Left lung (tissue), 10 donors: Measurements from ENCODE around the gene BPIFB6. TPM values are rescaled to one million over a fixed set of nuclear protein-coding genes. Genes with fewer than 3 reads are reported as not detected.

ENCODE experiments used
- ATAC-seq: fragments of 200-7000 bp; cut with Tn5 transposase; one replicate; pipeline ENCODE4 v1.9.1; 2020; ENCODE audit warnings: moderate library complexity
- DNase-seq, 4 donors: peaks; one replicate each; pipeline ENCODE4 v3.0.0-alpha.2; 2013 to 2020
- H3K27ac ChIP-seq, 2 donors: fragments of 200-600 bp; sonication (generic) in 1 of 2; one replicate each; pipeline versions ENCODE4 v1.5.0 to v1.8.0; 2020 to 2021
- H3K27me3 ChIP-seq, 2 donors: fragments of 200-600 bp; sonication (generic) in 1 of 2; one replicate each; pipeline versions ENCODE4 v1.5.0 to v1.8.0; 2020 to 2021
- H3K36me3 ChIP-seq, 2 donors: fragments of 200-600 bp; sonication (generic) in 1 of 2; one replicate each; pipeline versions ENCODE4 v1.5.0 to v1.8.0; 2020 to 2021
- H3K4me1 ChIP-seq, 2 donors: fragments of 200-600 bp; one replicate each; pipeline ENCODE4 v1.8.0; 2021
- H3K4me3 ChIP-seq, 2 donors: fragments of 200-600 bp; sonication (generic) in 1 of 2; one replicate each; pipeline versions ENCODE4 v1.5.0 to v1.8.0; 2020 to 2021; ENCODE audit warnings: mild to moderate bottlenecking in 1 of 2
- H3K9me3 ChIP-seq, 2 donors: fragments of 200-600 bp; sonication (generic) in 1 of 2; one replicate each; pipeline versions ENCODE4 v1.5.0 to v1.8.0; 2020 to 2021
- CTCF ChIP-seq, 2 donors: fragments of 200-600 bp; sonication (generic) in 1 of 2; IDR thresholded peaks; one replicate each; pipeline versions ENCODE4 v1.5.0 to v1.8.0; 2021; ENCODE audit warnings: antibody characterized with exemption in 2 of 2
- intact Hi-C, 2 donors: fragments of 100-400 bp; cut with DNase I; formaldehyde crosslinking; loops; one replicate each; pipeline versions ENCODE4 v1.11.2 to v1.14.2; 2022
- polyA plus RNA-seq, 6 donors: library from polyadenylated mRNA; unstranded; fragments of 120-200 nt; gene quantifications; one replicate each; pipeline ENCODE4 v1.2.1, GENCODE V29; 2013; ENCODE audit not compliant: insufficient read length in 6 of 6
- total RNA-seq, 2 donors: library from RNA; stranded (reverse); fragmentation: NEBNext Ultra II Directional; extraction: Animal tissue kit (Norgen Biotek cat#: 25700); gene quantifications; one replicate each; pipeline ENCODE4 v1.2.1, GENCODE V29; 2021
- donor health status: DM: no; HTN: yes; CAD: no.
- donor health status: DM: no; HTN: no; CAD: no.

The BPIFB6 gene
- total and polyA plus RNA-seq, 8 donors: not detected

DNA sequence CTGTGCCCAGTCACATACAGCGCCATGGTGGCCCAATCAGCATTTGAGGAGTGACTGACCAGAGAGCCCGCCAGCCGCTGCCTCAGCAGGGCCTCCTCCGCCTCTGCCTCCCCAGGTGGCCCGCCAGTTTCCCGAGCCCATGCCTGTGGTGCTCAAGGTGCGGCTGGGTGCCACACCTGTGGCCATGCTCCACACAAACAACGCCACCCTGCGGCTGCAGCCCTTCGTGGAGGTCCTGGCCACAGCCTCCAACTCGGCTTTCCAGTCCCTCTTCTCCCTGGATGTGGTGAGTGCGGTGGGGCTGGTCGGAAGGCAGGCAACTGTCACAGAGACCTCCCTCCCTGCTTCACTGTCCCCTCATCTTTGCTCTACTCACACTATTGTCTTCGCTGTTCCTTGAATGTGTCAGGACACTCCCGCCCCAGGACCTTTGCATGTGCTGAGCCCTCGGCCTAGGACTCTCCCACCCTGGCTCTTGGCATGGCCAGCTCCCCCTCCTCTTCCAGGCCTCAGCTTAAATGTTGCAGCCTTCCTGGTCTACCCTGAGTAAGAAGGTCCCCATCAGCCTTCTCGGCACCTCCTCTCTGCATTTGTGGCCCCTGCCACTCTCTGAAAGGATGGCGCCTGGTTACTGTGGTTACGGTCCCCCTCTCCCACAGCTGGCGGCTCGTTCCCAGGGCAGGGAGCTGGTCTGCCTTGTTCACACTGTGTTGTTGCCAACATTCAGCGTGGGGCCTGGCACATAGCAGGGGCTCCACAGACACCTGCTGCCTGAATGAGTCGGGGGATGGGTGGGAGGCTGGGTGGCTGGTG, 11.8 kb upstream of the BPIFB6 start:
- no peak for TF ChIP-seq CTCF (IDR thresholded peaks at IDR 0.05)
- intact Hi-C loops: no loop called here
- no peaks in the 10 kb centered on the region for H3K9me3 ChIP-seq
- H3K27me3 ChIP-seq: peaks cover 0 to 18% of the 10 kb centered on the region in 2 donors
- no peaks in the 10 kb centered on the region for H3K4me1 ChIP-seq
- H3K36me3 ChIP-seq: no peaks in the 10 kb centered on the region
- no peak overlapping the region for H3K27ac ChIP-seq
- DNase-seq (no peak), ATAC-seq (no peak)
- no peak overlapping the region for H3K4me3 ChIP-seq

DNA sequence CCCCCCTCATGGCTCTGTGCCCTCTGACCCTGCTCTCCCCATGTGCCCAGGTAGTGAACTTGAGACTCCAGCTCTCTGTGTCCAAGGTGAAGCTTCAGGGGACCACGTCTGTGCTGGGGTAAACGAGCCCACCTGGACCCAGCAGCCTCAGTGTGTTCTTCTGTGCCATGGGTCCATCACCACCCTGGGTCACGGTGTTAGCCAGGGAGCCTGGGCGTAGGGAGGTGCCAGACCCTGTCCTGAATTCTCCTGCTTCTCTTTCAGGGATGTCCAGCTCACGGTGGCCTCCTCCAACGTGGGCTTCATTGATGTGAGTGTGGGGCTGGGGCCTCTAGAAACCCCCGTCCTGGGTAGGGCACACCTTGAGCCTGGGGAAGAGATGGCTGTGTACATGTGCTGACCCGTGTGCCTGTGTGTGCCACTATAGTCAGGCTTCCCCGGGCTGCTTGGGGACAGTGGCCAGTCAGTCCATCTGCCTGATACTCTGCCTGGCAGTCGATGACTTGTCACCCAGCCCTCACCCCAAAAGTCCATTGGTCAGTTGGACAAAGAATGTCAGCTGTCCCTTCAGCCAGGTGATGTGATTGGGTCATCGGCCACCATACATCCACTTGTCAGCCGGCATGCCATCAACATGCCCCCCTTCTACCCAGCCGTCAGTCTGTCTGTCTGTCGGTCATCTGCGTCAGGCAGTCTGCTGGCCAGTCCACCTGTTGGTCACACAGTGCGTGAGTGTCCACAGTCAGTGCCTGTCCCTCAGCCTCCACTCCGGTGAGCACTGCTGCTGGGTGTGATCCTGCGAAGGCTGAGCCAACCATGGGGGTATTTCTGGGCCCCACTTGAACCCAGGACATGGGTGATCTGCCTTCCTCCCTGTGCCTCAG, 10.9 kb upstream of the BPIFB6 start:
- H3K4me1 ChIP-seq: no peaks in the 10 kb centered on the region
- peaks cover 0 to 12% of the 10 kb centered on the region in 2 donors for H3K27me3 ChIP-seq
- no peak for TF ChIP-seq CTCF (IDR thresholded peaks at IDR 0.05)
- H3K4me3 ChIP-seq: no peak overlapping the region
- DNase-seq: no peak
- H3K36me3 ChIP-seq: no peaks in the 10 kb centered on the region
- no peak for ATAC-seq
- H3K9me3 ChIP-seq: no peaks in the 10 kb centered on the region
- intact Hi-C loops: no loop called here
- H3K27ac ChIP-seq: no peak overlapping the region

DNA sequence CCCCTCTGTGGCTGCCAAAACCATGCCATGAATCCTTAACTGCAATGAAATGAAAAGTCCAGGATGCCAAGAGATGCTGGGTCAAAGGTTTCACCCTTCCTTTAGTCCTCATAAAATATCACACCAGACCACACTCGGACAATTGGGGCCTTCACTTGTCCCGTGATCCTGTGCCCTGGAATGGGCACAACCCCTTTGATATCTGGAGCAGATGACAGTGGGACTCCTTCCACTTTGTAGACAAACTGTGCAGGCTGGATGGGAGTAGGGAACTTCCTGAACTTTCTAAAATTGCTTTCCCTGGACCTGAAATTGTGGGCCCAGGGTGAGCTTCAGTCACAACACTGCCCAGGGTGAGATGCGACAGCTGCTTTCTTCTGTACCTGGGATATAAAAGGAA, 9.6 kb upstream of the BPIFB6 start:
- Histone ChIP-seq H3K36me3 (no peaks in the 10 kb centered on the region), H3K9me3 (no peaks in the 10 kb centered on the region), H3K4me3 (no peak overlapping the region), H3K27ac (no peak overlapping the region), H3K27me3 (no peaks in the 10 kb centered on the region), H3K4me1 (no peaks in the 10 kb centered on the region)
- no peak for TF ChIP-seq CTCF (IDR thresholded peaks at IDR 0.05)
- DNase-seq (no peak), ATAC-seq (no peak)
- intact Hi-C loops: no loop called here

GRCh38 chr20:33022289-33022688, 9.2 kb upstream of the BPIFB6 start:
- no peaks in the 10 kb centered on the region for H3K36me3 ChIP-seq
- TF ChIP-seq CTCF (IDR thresholded peaks at IDR 0.05): no peak
- intact Hi-C loops: no loop called here
- H3K27ac ChIP-seq: no peak overlapping the region
- H3K9me3 ChIP-seq: no peaks in the 10 kb centered on the region
- H3K4me1 ChIP-seq: no peaks in the 10 kb centered on the region
- DNase-seq (no peak), ATAC-seq (no peak)
- no peaks in the 10 kb centered on the region for H3K27me3 ChIP-seq
- H3K4me3 ChIP-seq: no peak overlapping the region
